NB4 (cell line): ENCODE results near the gene PKD2L1.

Experiments
- POLR2A ChIP-seq: IDR thresholded peaks from 2 replicates; pipeline ENCODE4 v1.6.1; 2011; ENCODE audit warnings: mild to moderate bottlenecking; ENCODE audit not compliant: insufficient read length; ENCODE audit errors: extremely low read depth
- TF ChIP-seq, protein P1 (sequence below): IDR thresholded peaks from one replicate; pipeline ENCODE4 v1.5.1; 2012; ENCODE audit warnings: low read depth, low read length

DNA sequence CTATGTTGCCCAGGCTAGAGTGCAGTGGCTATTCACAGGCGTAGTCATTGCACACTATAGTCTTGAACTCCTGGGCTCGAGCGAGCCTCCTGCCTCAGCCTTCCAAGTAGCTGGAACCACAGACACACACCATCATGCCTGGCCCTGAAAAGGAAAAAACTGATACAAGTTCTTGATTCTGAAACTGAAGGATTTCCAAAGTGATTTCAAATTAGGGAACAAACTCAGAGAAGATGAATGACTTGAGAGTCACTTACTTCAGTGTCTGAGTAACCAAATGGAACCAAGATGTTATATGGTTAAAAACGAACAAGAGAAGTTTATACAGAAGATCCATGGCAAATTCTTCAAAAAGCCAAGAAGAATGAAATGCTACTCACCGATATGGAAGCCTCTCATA lies 77.0 kb downstream of the PKD2L1 start:
- TF ChIP-seq, protein P1, sequence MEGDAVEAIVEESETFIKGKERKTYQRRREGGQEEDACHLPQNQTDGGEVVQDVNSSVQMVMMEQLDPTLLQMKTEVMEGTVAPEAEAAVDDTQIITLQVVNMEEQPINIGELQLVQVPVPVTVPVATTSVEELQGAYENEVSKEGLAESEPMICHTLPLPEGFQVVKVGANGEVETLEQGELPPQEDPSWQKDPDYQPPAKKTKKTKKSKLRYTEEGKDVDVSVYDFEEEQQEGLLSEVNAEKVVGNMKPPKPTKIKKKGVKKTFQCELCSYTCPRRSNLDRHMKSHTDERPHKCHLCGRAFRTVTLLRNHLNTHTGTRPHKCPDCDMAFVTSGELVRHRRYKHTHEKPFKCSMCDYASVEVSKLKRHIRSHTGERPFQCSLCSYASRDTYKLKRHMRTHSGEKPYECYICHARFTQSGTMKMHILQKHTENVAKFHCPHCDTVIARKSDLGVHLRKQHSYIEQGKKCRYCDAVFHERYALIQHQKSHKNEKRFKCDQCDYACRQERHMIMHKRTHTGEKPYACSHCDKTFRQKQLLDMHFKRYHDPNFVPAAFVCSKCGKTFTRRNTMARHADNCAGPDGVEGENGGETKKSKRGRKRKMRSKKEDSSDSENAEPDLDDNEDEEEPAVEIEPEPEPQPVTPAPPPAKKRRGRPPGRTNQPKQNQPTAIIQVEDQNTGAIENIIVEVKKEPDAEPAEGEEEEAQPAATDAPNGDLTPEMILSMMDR: no peak
- TF ChIP-seq POLR2A: no peak
